ENCODE data around the gene SPTSSB. TPM values are rescaled to one million over a fixed set of nuclear protein-coding genes. Genes with fewer than 3 reads are reported as not detected.

Gene SPTSSB
- polyA plus RNA-seq, 1 experiment, result not detected

DNA sequence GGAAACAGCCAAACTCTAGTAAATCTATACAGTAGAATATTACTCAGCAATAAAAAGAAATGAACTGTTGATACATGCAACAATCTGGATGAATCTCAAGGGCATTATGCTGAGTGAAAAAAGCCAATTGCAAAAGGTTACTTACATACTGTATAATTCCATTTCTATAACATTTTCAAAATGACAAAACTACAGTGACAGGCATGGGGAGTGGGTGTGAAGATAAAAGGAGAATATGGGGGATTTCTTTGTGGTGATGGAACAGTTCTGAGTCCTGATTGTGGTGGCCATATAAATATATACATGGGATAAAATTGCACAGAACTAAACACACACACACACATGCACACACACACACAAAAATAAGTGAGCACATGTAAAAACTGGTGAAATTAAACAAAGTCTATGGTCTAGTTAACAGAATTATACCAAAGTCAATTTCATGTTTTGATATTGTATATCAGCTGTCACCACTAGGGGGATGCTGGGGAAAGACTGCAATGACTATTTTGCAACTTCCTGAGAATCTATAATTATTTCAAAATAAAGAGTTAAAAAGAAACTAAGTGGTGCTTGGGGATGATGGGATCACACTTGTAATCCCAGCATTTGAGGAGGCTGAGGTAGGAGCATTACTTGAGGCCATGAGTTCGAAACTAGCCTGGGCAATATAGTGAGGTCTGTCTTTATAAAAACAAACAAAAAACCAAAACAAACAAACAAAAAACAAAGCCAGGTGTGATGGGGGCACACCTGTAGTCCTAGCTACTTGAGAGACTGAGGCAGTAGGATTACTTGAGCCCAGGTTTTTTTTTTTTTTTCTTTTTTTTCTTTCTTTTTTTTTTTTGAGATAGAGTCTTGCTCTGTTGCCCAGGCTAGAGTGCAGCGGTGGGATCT lies 66.0 kb downstream of the SPTSSB start:
- Histone ChIP-seq H3K4me3 (ENCODE audit: low read depth, low read length) (no peak overlapping the region), H3K36me3 (ENCODE audit: control insufficient read depth, insufficient read depth, low read length) (no peaks in the 10 kb centered on the region), H3K27me3 (ENCODE audit: control insufficient read depth, insufficient read depth, low read length) (no peaks in the 10 kb centered on the region)
- ChIA-PET CTCF (interaction anchor here (0.7 to 2.3 kb wide), 25 partner anchors 8 to 119 kb away, joined by 3 to 12 read pairs (median 3); partner anchors contain the start of gene SPTSSB), POLR2A (no interaction called here)
- TF ChIP-seq, protein P1, sequence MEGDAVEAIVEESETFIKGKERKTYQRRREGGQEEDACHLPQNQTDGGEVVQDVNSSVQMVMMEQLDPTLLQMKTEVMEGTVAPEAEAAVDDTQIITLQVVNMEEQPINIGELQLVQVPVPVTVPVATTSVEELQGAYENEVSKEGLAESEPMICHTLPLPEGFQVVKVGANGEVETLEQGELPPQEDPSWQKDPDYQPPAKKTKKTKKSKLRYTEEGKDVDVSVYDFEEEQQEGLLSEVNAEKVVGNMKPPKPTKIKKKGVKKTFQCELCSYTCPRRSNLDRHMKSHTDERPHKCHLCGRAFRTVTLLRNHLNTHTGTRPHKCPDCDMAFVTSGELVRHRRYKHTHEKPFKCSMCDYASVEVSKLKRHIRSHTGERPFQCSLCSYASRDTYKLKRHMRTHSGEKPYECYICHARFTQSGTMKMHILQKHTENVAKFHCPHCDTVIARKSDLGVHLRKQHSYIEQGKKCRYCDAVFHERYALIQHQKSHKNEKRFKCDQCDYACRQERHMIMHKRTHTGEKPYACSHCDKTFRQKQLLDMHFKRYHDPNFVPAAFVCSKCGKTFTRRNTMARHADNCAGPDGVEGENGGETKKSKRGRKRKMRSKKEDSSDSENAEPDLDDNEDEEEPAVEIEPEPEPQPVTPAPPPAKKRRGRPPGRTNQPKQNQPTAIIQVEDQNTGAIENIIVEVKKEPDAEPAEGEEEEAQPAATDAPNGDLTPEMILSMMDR (IDR thresholded peaks at IDR 0.05; ENCODE audit: insufficient read depth, low read depth, low read length), result peak; percentile 75
- DNase-seq (ENCODE audit: low read depth), result no peak

DNA sequence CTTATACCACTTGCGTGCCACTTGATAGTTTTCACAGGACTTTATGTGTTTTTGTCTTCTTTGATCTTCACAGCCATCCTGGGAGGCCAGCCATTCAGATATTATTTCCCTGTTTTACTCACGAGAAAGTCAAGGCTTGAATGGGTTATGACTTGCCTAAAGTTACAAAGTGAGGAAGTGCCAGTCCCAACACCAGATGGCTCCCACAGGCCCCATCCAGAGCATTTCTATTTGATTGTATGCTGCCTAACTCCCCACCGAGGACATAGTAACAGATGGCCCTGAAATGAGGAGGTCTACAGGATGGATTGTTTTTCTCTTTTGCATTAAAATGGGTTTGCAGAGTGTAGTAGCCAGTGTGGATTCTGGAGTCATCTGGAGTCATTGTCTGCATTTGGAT lies 74.5 kb downstream of the SPTSSB start:
- TF ChIP-seq, protein P1 (IDR thresholded peaks at IDR 0.05; ENCODE audit: insufficient read depth, low read depth, low read length), result no peak
- DNase-seq (ENCODE audit: low read depth), result no peak
- CTCF ChIA-PET, result no interaction called here
- POLR2A ChIA-PET, result no interaction called here
- Histone ChIP-seq H3K36me3 (ENCODE audit: control insufficient read depth, insufficient read depth, low read length) (no peaks in the 10 kb centered on the region), H3K27me3 (ENCODE audit: control insufficient read depth, insufficient read depth, low read length) (no peaks in the 10 kb centered on the region), H3K4me3 (ENCODE audit: low read depth, low read length) (no peak overlapping the region)

DNA sequence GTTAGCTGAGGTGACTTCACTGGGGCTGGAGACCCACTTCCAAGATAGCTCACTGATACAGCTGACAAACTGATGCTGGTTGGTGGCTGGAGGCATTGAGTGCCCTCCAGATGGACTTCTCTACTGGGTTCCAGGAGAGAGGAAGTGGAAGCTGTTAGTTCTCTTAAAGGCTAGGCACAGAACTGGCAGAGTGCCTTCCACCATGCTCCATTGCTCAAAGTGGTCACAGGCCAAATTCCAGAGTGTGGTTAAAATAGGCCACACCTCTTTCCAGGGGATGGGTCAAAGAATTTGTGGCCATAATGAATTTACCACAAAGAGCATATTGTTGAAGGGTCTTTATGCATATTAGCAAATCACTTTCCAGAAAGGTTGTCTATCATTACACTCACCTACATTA lies 76.0 kb downstream of the SPTSSB start:
- CTCF ChIA-PET, result interaction anchor here (2.3 kb wide), 1 partner anchor 11 kb away, joined by 7 read pairs; no protein-coding TSS in a partner anchor
- POLR2A ChIA-PET, result no interaction called here
- TF ChIP-seq, protein P1 (IDR thresholded peaks at IDR 0.05; ENCODE audit: insufficient read depth, low read depth, low read length), result no peak
- Histone ChIP-seq H3K27me3 (ENCODE audit: control insufficient read depth, insufficient read depth, low read length) (no peaks in the 10 kb centered on the region), H3K4me3 (ENCODE audit: low read depth, low read length) (no peak overlapping the region), H3K36me3 (ENCODE audit: control insufficient read depth, insufficient read depth, low read length) (no peaks in the 10 kb centered on the region)
- no peak for DNase-seq (ENCODE audit: low read depth)

Other genes with a start within 250 kb of the SPTSSB start
- gene NMD3, start 150.2 kb downstream of the SPTSSB start, polyA plus RNA-seq (2011; rRNA removed), result 53.5 and 69.0 TPM in 2 replicates
- gene OTOL1, start 125.3 kb upstream of the SPTSSB start, polyA plus RNA-seq (2011; rRNA removed), result not detected in 2 replicates

Data from BJ (cell line).